Heart right ventricle (tissue), 16 donors: Measurements from ENCODE around the gene STPG3. TPM values are rescaled to one million over a fixed set of nuclear protein-coding genes. Genes with fewer than 3 reads are reported as not detected.

ENCODE experiments used
- ATAC-seq, 8 donors: fragments of 200-7000 bp; cut with Tn5 transposase; one replicate each; pipeline ENCODE4 v1.9.1; 2020; ENCODE audit warnings: mild to moderate bottlenecking in 8 of 8, moderate library complexity in 8 of 8, moderate number of reproducible peaks in 1 of 8
- DNase-seq, 2 donors: peaks; one replicate each; pipeline ENCODE4 v3.0.0-alpha.2; 2020
- H3K27ac ChIP-seq, 10 donors: fragments of 200-600 bp; sonication (generic) in 2 of 10; one replicate each; pipeline versions ENCODE4 v1.5.0 to v1.8.0; 2020 to 2022; ENCODE audit warnings: mild to moderate bottlenecking in 3 of 10
- H3K27me3 ChIP-seq, 7 donors: fragments of 200-600 bp; one replicate each; pipeline ENCODE4 v1.8.0; 2021 to 2022; ENCODE audit warnings: mild to moderate bottlenecking in 2 of 7
- H3K36me3 ChIP-seq, 9 donors: fragments of 200-600 bp; sonication (generic) in 1 of 9; one replicate each; pipeline versions ENCODE4 v1.5.0 to v1.8.0; 2020 to 2022; ENCODE audit warnings: mild to moderate bottlenecking in 2 of 9
- H3K4me1 ChIP-seq, 9 donors: fragments of 200-600 bp; sonication (generic) in 1 of 9; one replicate each; pipeline versions ENCODE4 v1.5.0 to v1.8.0; 2020 to 2022; ENCODE audit warnings: mild to moderate bottlenecking in 4 of 9
- H3K4me3 ChIP-seq, 10 donors: fragments of 200-600 bp; sonication (generic) in 2 of 10; one replicate each; pipeline versions ENCODE4 v1.5.0 to v1.8.0; 2020 to 2022; ENCODE audit warnings: mild to moderate bottlenecking in 7 of 10, moderate library complexity in 2 of 10
- H3K9me3 ChIP-seq, 11 donors: fragments of 200-600 bp in 10 of 11; sonication (generic) in 2 of 11; one replicate each; pipeline versions ENCODE4 v1.5.0 to v1.8.0; 2013 to 2022; ENCODE audit warnings: mild to moderate bottlenecking in 2 of 11, control low read depth in 1 of 11, moderate library complexity in 1 of 11
- CTCF ChIP-seq, 9 donors: fragments of 200-600 bp; sonication (generic) in 2 of 9; IDR thresholded peaks; one replicate each; pipeline versions ENCODE4 v1.5.0 to v1.8.0; 2021 to 2022; ENCODE audit warnings: antibody characterized with exemption in 9 of 9, mild to moderate bottlenecking in 5 of 9, moderate library complexity in 1 of 9
- WGBS, 2 donors: extraction: QIAGEN DNeasy Blood & Tissue Kit; methylation state at CpG; one replicate each; pipeline ENCODE4 v1.1.7; 2013; ENCODE audit warnings: inconsistent platforms in 1 of 2; 5-methylcytosine and 5-hydroxymethylcytosine counted together
- intact Hi-C, 10 donors: fragments of 100-400 bp; cut with DNase I; formaldehyde crosslinking; loops; one replicate each; pipeline versions ENCODE4 v1.11.1 to v1.14.2; 2022
- polyA plus RNA-seq, 2 donors: library from polyadenylated mRNA; stranded (reverse); fragments of 200-250 nt; gene quantifications; one replicate each; pipeline ENCODE4 v1.2.3, GENCODE V29; 2013
- total RNA-seq, 10 donors: library from RNA; stranded (reverse); fragmentation: NEBNext Ultra II Directional in 3 of 10; extraction: Animal tissue kit (Norgen Biotek cat#: 25700) in 3 of 10; gene quantifications; one replicate each; pipeline versions ENCODE4 v1.2.1 to v1.2.4, GENCODE V29; 2021 to 2023
- donor health status: Arrhythmogenic right ventricular cardiomyopathy.
- donor health status: ischemic (EF 13 %, LVEDD 7.1; RV severe dilation, severe dysfunction).
- donor health status: healthy with polysubstance abuse.
- donor health status: DM: no; HTN: yes; CAD: no.
- donor health status: DM: no; HTN: no; CAD: no.
- donor health status: ischemic (EF 25% LVEDD 6.9; RV normal size, moderate dysfunction).
- donor health status: ischemic (EF 25% LVEDD 5.7; RV mildly dilated, moderate dysfunction).
- donor health status: healthy.
- donor health status: DM: yes; HTN: yes; CAD: no.
- donor health status: Ischemic cardiomyopathy.
- donor health status: ischemic (EF 35%, LVEDD 5.7; RV mildly dilated, moderate dysfunction).
- donor health status: nonischemic (EF 11% LVEDD 7.7; RV severe dilation, severe dysfunction).
- donor health status: DM: yes; HTN: yes; CAD: no.
- donor health status: PGD.
- donor health status: ischemic (EF 29% LVEDD 5.4; RV normal size, mild dysfunction).
- donor health status: nonischemic (EF 23%, LVEDD 6.1; RV moderate dilation, normal function).

Gene STPG3
- total and polyA plus RNA-seq, 12 donors, result 0.24 to 0.44 (median 0.32) TPM; not detected in 8

- ATAC-seq (no peak), DNase-seq (no peak)
- peaks cover 8 to 48% (median 33%) of the 10 kb centered on the region in 9 donors for H3K4me1 ChIP-seq
- no peak overlapping the region for H3K4me3 ChIP-seq
- no peak for TF ChIP-seq CTCF (IDR thresholded peaks at IDR 0.05)
- 92 to 97% methylated on average over 29 of the region's 29 CpGs for WGBS, 2 donors
- no peak overlapping the region for H3K27ac ChIP-seq
- no peaks in the 10 kb centered on the region for H3K9me3 ChIP-seq
- peaks cover 0 to 80% (median 24%) of the 10 kb centered on the region in 9 donors for H3K36me3 ChIP-seq
- intact Hi-C loops, result no loop called here
- no peaks in the 10 kb centered on the region for H3K27me3 ChIP-seq
Measured at GRCh38 chr9:137265496-137266161, 14.5 kb downstream of the STPG3 start.

GRCh38 chr9:137266162-137266527 lies 15.1 kb downstream of the STPG3 start:
- Histone ChIP-seq H3K4me3 (no peak overlapping the region), H3K4me1 (peaks cover 8 to 53% (median 38%) of the 10 kb centered on the region in 9 donors), H3K27ac (no peak overlapping the region), H3K27me3 (no peaks in the 10 kb centered on the region), H3K9me3 (no peaks in the 10 kb centered on the region), H3K36me3 (peaks cover 0 to 84% (median 24%) of the 10 kb centered on the region in 9 donors)
- 73 to 76% methylated on average over 15 of the region's 15 CpGs for WGBS, 2 donors
- DNase-seq (peak in 1 of 2 donors; percentile 43), ATAC-seq (no peak)
- no peak for TF ChIP-seq CTCF (IDR thresholded peaks at IDR 0.05)
- intact Hi-C loops, result no loop called here

- TF ChIP-seq CTCF (IDR thresholded peaks at IDR 0.05), result no peak
- H3K4me1 ChIP-seq, result peaks cover 11 to 58% (median 41%) of the 10 kb centered on the region in 9 donors
- WGBS, 2 donors, result 89 to 95% methylated on average over 33 to 34 of the region's 34 CpGs
- intact Hi-C loops, result no loop called here
- no peaks in the 10 kb centered on the region for H3K9me3 ChIP-seq
- H3K36me3 ChIP-seq, result peaks cover 0 to 84% (median 24%) of the 10 kb centered on the region in 9 donors
- no peak for ATAC-seq
- no peak overlapping the region for H3K4me3 ChIP-seq
- H3K27me3 ChIP-seq, result no peaks in the 10 kb centered on the region
- DNase-seq, result no peak
- H3K27ac ChIP-seq, result peak overlapping the region in 1 of 10 donors; percentile 75
Measured at GRCh38 chr9:137266585-137267453, 15.7 kb downstream of the STPG3 start.

GRCh38 chr9:137267933-137268355 lies 16.9 kb downstream of the STPG3 start:
- H3K9me3 ChIP-seq, result no peaks in the 10 kb centered on the region
- TF ChIP-seq CTCF (IDR thresholded peaks at IDR 0.05), result no peak
- WGBS, 2 donors, result 87 to 91% methylated on average over 6 of the region's 6 CpGs
- intact Hi-C loops, result no loop called here
- DNase-seq (no peak), ATAC-seq (no peak)
- peak overlapping the region in 8 of 10 donors; percentile 14 to 45 (median 36) for H3K4me3 ChIP-seq
- peaks cover 13 to 65% (median 45%) of the 10 kb centered on the region in 9 donors for H3K4me1 ChIP-seq
- H3K36me3 ChIP-seq, result peaks cover 6 to 92% (median 32%) of the 10 kb centered on the region in 9 donors
- peak overlapping the region; percentile 50 to 86 (median 79) for H3K27ac ChIP-seq
- H3K27me3 ChIP-seq, result no peaks in the 10 kb centered on the region
